ENCODE results near the gene NUTM2B.
"Not testable (repeated sequence)": the region's sequence is repeated elsewhere in the genome, so short reads cannot be mapped to it uniquely, and the experiment has no call there.

The NUTM2B gene

GRCh38 chr10:79702927-79703326, at the start of gene NUTM2B:
NUTM2B (plus strand) TSS chr10:79703227; CDS start chr10:79703610, 383 bp downstream.
- not testable (repeated sequence) for DNase-seq

GRCh38 chr10:79663287-79663686, 39.7 kb upstream of the NUTM2B start:
- not testable (repeated sequence) for DNase-seq

GRCh38 chr10:79664686-79665085, 38.3 kb upstream of the NUTM2B start:
- not testable (repeated sequence) for DNase-seq

GRCh38 chr10:79669248-79669788, 33.7 kb upstream of the NUTM2B start:
- DNase-seq: not testable (repeated sequence)

GRCh38 chr10:79674878-79675277, 28.1 kb upstream of the NUTM2B start:
- DNase-seq: not testable (repeated sequence)

GRCh38 chr10:79683026-79683883, 19.8 kb upstream of the NUTM2B start:
- DNase-seq: not testable (repeated sequence)

GRCh38 chr10:79683884-79684720, 18.9 kb upstream of the NUTM2B start:
- not testable (repeated sequence) for DNase-seq

- DNase-seq: peak; percentile 1 to 29
Observed at GRCh38 chr10:79685044-79685685, 17.9 kb upstream of the NUTM2B start.

GRCh38 chr10:79686595-79686994, 16.4 kb upstream of the NUTM2B start:
- DNase-seq: not testable (repeated sequence)

GRCh38 chr10:79687406-79688150, 15.4 kb upstream of the NUTM2B start:
- not testable (repeated sequence) for DNase-seq

- DNase-seq: not testable (repeated sequence)
Observed at GRCh38 chr10:79688798-79689197, 14.2 kb upstream of the NUTM2B start.

- not testable (repeated sequence) for DNase-seq
Observed at GRCh38 chr10:79696596-79696995, 6.4 kb upstream of the NUTM2B start.

- not testable (repeated sequence) for DNase-seq
Observed at GRCh38 chr10:79697141-79697540, 5.9 kb upstream of the NUTM2B start.

GRCh38 chr10:79700381-79700944, 2.6 kb upstream of the NUTM2B start:
- DNase-seq: not testable (repeated sequence)

GRCh38 chr10:79707017-79707416, 4.0 kb downstream of the NUTM2B start:
- not testable (repeated sequence) for DNase-seq

GRCh38 chr10:79714976-79715375, 11.9 kb downstream of the NUTM2B start:
- DNase-seq: not testable (repeated sequence)

- DNase-seq: not testable (repeated sequence)
Observed at GRCh38 chr10:79716917-79717579, 14.0 kb downstream of the NUTM2B start.

- DNase-seq: not testable (repeated sequence)
Observed at GRCh38 chr10:79720000-79720399, 17.0 kb downstream of the NUTM2B start.

GRCh38 chr10:79726620-79727019, 23.6 kb downstream of the NUTM2B start:
- DNase-seq: peak in 1 of 2 donors; percentile 0

- not testable (repeated sequence) for DNase-seq
Observed at GRCh38 chr10:79744844-79745243, 41.8 kb downstream of the NUTM2B start.

GRCh38 chr10:79748510-79748909, 45.5 kb downstream of the NUTM2B start:
- DNase-seq: not testable (repeated sequence)
